ENCODE data around the gene ARAF.

ARAF gene

GRCh38 chrX:47571896-47572295, 10.9 kb downstream of the ARAF start:
- Histone ChIP-seq H3K4me1 (ENCODE audit: low read depth, poor library complexity, severe bottlenecking) (no peaks in the 10 kb centered on the region), H3K79me2 (ENCODE audit: insufficient read depth, low read depth) (no peaks in the 10 kb centered on the region), H3K4me2 (no peak overlapping the region), H3K36me3 (ENCODE audit: insufficient read depth) (no peaks in the 10 kb centered on the region), H3K27ac (no peak overlapping the region), H2AFZ (ENCODE audit: low read depth) (no peak overlapping the region), H3K4me3 (IDR thresholded peaks at IDR 0.05; ENCODE audit: insufficient read depth, low read depth, low read length) (no peak overlapping the region), H3K27me3 (ENCODE audit: insufficient read depth, low read depth) (no peaks in the 10 kb centered on the region), H3K9ac (no peak overlapping the region), H4K20me1 (ENCODE audit: insufficient read depth) (no peaks in the 10 kb centered on the region)
- no peak for TF ChIP-seq CTCF (conservative IDR thresholded peaks at IDR 0.05; ENCODE audit: low read depth, low read length)

- Histone ChIP-seq H3K36me3 (ENCODE audit: insufficient read depth) (no peaks in the 10 kb centered on the region), H2AFZ (ENCODE audit: low read depth) (no peak overlapping the region), H4K20me1 (ENCODE audit: insufficient read depth) (no peaks in the 10 kb centered on the region), H3K27me3 (ENCODE audit: insufficient read depth, low read depth) (no peaks in the 10 kb centered on the region), H3K4me1 (ENCODE audit: low read depth, poor library complexity, severe bottlenecking) (no peaks in the 10 kb centered on the region), H3K4me3 (IDR thresholded peaks at IDR 0.05; ENCODE audit: insufficient read depth, low read depth, low read length) (no peak overlapping the region), H3K27ac (no peak overlapping the region), H3K4me2 (no peak overlapping the region), H3K79me2 (ENCODE audit: insufficient read depth, low read depth) (no peaks in the 10 kb centered on the region), H3K9ac (no peak overlapping the region)
- no peak for TF ChIP-seq CTCF (conservative IDR thresholded peaks at IDR 0.05; ENCODE audit: low read depth, low read length)
Measured at GRCh38 chrX:47572773-47573340, 11.9 kb downstream of the ARAF start.

GRCh38 chrX:47573341-47574075, 12.5 kb downstream of the ARAF start:
- TF ChIP-seq CTCF (conservative IDR thresholded peaks at IDR 0.05; ENCODE audit: low read depth, low read length) = no peak
- Histone ChIP-seq H2AFZ (ENCODE audit: low read depth) (no peak overlapping the region), H3K4me3 (IDR thresholded peaks at IDR 0.05; ENCODE audit: insufficient read depth, low read depth, low read length) (no peak overlapping the region), H3K36me3 (ENCODE audit: insufficient read depth) (no peaks in the 10 kb centered on the region), H3K27me3 (ENCODE audit: insufficient read depth, low read depth) (no peaks in the 10 kb centered on the region), H3K27ac (no peak overlapping the region), H3K4me2 (no peak overlapping the region), H3K4me1 (ENCODE audit: low read depth, poor library complexity, severe bottlenecking) (no peaks in the 10 kb centered on the region), H3K79me2 (ENCODE audit: insufficient read depth, low read depth) (no peaks in the 10 kb centered on the region), H4K20me1 (ENCODE audit: insufficient read depth) (no peaks in the 10 kb centered on the region), H3K9ac (no peak overlapping the region)

- Histone ChIP-seq H3K4me2 (no peak overlapping the region), H3K27ac (no peak overlapping the region)
Measured at GRCh38 chrX:47574076-47574546, 13.1 kb downstream of the ARAF start.

More at GRCh38 chrX:47574076-47574546, 13.1 kb downstream of the ARAF start:
- Histone ChIP-seq H3K36me3 (ENCODE audit: insufficient read depth) (no peaks in the 10 kb centered on the region), H3K9ac (no peak overlapping the region), H4K20me1 (ENCODE audit: insufficient read depth) (no peaks in the 10 kb centered on the region), H3K79me2 (ENCODE audit: insufficient read depth, low read depth) (no peaks in the 10 kb centered on the region), H3K4me3 (IDR thresholded peaks at IDR 0.05; ENCODE audit: insufficient read depth, low read depth, low read length) (no peak overlapping the region), H3K27me3 (ENCODE audit: insufficient read depth, low read depth) (no peaks in the 10 kb centered on the region), H3K4me1 (ENCODE audit: low read depth, poor library complexity, severe bottlenecking) (no peaks in the 10 kb centered on the region), H2AFZ (ENCODE audit: low read depth) (no peak overlapping the region)
- TF ChIP-seq CTCF (conservative IDR thresholded peaks at IDR 0.05; ENCODE audit: low read depth, low read length) = no peak

Measured in KMS-11 (cell line).